ENCODE data around the gene TMEM69.

- no peak for TF ChIP-seq CTCF (IDR thresholded peaks at IDR 0.05; ENCODE audit: low read length)
- TF ChIP-seq EZH2 (IDR thresholded peaks at IDR 0.05; ENCODE audit: borderline replicate concordance, low read length), result no peak
Observed at GRCh38 chr1:45660336-45660735, 27.6 kb upstream of the TMEM69 start.
